Measurements from ENCODE around the gene KCNK15.
A peak's percentile ranks its signal among the peaks of the same experiment; 100 is the strongest.

The KCNK15 gene

GRCh38 chr20:44736170-44737021, 9.3 kb upstream of the KCNK15 start:
- peak; percentile 54 for DNase-seq (ENCODE audit: low spot score)

- DNase-seq (ENCODE audit: low spot score): no peak
Observed at GRCh38 chr20:44737116-44737515, 8.5 kb upstream of the KCNK15 start.

GRCh38 chr20:44738813-44739477, 6.7 kb upstream of the KCNK15 start:
- DNase-seq (ENCODE audit: low spot score): peak; percentile 69

- no peak for DNase-seq (ENCODE audit: low spot score)
Observed at GRCh38 chr20:44739942-44740341, 5.7 kb upstream of the KCNK15 start.

DNA sequence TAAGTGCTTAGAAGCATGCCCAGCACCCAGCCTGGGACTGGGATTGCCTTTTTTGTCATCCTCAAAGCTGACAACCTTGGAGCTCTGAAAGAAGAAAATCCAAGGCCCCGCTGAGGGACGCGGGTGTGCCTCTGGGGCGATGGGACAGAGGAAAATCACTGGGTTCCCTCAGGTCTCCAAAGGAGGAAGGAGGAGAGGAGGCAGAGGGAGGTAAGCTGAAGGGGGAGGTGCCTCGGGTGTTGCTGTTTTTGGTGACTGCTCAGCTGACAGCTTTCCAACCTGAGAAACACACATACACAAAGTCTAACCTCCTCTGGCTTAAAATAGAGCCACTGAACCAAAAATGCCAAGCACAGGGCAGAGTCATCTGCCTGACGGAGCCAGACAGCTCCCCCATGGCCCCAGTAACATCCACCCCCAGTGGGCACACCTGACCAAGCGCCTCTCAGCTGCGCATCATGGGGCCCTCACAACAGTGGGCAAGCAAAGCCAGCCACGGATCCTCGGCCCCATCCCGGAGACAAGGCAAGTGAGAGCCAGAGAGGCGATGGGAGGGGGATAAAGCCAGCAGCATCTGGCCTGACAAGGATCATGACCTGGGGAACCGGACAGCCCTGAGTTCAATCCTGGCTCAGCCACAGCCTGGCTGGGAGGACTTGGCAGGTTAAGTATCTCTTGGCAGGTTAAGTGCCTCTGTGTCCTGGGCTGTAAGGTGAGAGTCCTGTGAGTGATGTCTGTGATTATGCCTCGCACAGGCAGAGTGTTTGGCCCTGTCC, 3.2 kb upstream of the KCNK15 start:
- DNase-seq (ENCODE audit: low spot score): no peak

GRCh38 chr20:44743080-44743701, 2.5 kb upstream of the KCNK15 start:
- no peak for DNase-seq (ENCODE audit: low spot score)

DNA sequence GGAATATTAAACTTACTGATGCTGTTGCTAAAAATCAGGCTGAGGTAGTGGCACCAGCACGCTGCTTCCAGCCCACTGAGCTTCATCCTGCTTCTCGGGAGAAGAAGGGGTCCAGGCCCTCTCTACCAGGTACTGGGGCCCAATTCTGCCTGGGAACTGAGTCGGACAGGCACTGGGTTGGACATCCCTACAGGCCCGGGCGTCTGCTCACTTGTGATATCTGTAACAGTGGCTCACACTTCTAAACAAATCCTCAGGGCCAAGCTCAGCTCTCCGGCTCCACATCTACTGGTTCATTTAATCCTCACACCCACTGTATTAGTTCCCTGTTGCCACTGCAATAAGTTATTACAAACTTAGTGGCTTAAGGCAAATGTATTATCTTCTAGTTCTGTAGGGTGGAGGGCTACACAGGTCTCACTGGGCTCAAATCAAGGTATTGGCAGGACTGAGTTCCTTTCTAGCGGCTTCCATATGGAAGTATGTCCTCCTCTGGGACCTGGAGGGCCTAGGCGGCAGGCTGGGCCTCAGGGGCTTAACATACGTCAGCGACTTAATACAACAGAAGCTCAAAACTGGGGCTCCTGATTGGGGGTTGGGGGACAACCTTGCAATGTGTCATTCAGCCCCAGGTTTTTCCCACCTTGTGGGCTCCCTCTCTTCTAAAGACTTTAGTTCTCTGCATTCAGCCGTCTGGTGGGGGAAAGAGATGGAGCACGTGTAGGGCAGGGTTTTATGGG, 1.6 kb upstream of the KCNK15 start:
- no peak for DNase-seq (ENCODE audit: low spot score)

- no peak for DNase-seq (ENCODE audit: low spot score)
Observed at GRCh38 chr20:44745122-44745597, 505 bp upstream of the KCNK15 start.

DNA sequence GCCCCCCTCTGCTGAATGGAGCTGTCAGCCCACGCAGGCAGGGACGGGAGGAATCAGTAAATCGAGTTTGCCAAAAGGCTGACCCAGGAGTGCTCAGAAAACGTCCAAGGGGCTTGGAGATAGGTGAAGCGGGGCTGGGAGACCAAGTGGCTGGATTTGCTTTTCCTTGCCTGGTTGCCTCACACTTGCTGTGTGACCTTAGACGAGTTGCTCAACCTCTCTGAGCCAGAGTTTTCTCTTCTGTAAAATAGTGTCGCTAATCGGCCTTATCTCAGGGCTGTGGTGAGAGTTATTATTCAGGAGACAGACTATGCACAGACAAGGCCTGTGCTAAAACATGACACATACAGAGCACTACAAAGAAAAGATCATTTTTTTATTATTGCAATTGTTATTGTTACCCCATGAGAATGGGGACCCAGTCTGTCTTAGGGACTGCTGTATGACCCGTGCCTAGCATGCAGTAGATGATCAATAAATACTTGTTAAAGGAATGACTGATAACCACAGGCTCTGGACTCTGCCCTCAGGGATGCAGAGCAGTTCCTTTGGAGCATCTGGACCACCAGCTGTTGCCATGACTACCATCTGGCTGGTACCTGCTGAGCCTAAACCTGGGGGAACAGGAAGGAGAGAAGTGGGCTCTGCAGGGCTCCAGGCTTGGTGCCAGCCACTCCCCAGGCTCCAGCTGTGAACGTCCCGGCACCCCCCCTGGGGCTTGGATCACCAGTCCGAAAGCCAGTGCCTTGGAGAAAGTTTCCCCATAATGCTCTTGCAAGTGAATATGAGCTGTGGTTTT, 901 bp downstream of the KCNK15 start:
- peak; percentile 4 for DNase-seq (ENCODE audit: low spot score)

- peak; percentile 95 for DNase-seq (ENCODE audit: low spot score)
Observed at GRCh38 chr20:44747166-44748004, 1.7 kb downstream of the KCNK15 start.

DNA sequence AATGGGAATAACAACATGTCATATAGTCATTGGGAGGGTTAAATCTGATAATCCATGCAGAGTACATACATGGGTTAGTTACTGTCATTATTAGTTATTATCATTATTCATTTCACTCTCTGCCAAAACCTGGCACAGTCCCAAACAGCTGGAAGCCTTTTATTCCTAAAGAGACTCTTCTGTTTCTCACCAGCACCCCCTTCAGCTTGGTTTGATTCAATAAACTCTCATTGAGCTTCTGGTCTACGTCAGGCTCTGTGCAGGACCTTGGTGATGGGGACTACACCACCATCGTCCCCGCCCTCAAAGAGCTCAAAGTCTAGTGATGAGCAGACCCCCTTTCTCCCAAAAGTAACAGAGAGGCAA, 2.3 kb downstream of the KCNK15 start:
- DNase-seq (ENCODE audit: low spot score): no peak

DNA sequence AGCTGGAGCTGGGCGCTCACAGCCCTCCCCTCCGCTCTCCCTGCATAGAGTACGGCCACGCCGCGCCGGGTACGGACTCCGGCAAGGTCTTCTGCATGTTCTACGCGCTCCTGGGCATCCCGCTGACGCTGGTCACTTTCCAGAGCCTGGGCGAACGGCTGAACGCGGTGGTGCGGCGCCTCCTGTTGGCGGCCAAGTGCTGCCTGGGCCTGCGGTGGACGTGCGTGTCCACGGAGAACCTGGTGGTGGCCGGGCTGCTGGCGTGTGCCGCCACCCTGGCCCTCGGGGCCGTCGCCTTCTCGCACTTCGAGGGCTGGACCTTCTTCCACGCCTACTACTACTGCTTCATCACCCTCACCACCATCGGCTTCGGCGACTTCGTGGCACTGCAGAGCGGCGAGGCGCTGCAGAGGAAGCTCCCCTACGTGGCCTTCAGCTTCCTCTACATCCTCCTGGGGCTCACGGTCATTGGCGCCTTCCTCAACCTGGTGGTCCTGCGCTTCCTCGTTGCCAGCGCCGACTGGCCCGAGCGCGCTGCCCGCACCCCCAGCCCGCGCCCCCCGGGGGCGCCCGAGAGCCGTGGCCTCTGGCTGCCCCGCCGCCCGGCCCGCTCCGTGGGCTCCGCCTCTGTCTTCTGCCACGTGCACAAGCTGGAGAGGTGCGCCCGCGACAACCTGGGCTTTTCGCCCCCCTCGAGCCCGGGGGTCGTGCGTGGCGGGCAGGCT, 4.6 kb downstream of the KCNK15 start:
- no peak for DNase-seq (ENCODE audit: low spot score)

DNA sequence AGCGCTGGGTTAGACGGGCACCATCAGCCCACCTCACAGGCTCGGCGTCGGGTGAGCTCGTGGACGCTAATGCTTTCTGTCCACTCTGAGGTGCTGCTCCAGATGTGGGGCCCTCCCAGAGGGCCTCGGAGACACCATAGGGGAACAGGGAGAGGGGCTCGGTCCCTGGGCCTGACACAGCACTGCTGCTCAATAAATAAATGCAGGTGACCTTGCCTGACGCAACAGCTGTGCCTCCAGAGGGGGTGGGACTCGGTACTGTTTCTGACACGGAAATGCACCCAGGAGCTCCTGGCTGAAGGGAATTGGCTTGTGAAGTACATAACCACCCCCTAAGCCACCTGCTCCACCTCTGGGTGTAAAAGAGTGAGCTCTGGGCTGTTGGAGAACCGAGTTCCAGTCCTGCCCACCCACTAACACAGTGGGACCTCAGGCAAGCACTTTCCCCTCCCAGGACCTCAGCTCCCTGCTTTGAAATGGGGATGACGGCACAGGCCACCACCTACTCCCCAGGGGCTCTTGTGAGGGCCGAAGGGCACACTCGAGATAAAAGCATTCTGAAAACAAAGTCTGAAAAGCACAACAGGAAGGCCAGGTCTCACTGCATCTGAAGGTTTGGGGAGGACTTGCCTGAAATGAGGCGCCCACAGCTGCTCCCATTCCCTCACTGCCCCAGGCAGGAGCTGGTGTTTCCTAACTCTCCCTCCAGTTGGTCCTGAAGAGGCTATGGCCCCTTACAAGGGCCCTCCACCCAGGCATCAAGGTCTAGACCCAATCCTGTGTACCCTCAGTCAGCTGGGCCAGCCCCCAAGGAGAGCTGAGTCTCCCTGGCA, 6.7 kb downstream of the KCNK15 start:
- DNase-seq (ENCODE audit: low spot score): no peak

- DNase-seq (ENCODE audit: low spot score): no peak
Observed at GRCh38 chr20:44754554-44754953, 8.9 kb downstream of the KCNK15 start.

- DNase-seq (ENCODE audit: low spot score): no peak
Observed at GRCh38 chr20:44756011-44756688, 10.5 kb downstream of the KCNK15 start.

- no peak for DNase-seq (ENCODE audit: low spot score)
Observed at GRCh38 chr20:44756956-44757355, 11.3 kb downstream of the KCNK15 start.

DNA sequence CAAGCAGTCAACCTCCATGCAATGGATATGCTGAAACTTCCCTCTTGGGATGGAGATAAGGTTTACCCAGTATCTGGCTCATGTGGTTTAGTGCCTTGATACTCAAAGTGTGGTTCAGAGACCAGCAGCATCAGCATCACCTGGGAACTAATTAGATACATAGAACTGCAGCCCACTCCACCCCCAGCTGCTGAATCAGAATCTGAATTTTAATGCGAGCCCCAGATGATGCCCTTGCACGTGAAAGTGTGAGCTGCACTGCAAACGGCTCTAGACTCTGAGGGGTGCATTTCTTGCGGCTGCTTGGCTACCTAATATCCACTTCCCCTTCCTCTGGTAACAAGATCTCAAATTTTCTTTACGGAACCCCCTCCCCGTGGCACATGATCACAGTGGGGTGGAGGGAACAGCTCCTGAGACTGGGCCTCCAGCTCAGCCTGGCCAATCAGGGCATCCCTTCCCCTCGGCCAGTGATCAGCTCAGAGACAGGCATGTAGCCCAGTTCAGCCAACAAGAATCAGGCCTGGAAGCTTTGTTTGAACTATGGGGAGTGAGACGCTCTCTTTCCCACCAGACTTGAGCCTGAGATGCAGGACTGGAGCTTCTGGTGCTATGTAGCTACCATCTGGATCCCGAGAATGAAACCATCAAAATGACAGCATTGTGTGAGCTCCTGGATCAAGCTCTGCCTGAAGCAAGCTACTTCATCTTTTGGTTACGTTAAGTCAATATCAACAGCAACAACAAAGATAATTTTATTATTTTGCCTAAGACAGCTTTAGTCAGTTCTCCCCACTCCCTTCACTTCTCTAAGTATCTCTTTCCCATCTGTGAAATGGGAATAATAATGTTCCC, 12.8 kb downstream of the KCNK15 start:
- no peak for DNase-seq (ENCODE audit: low spot score)

Measured in kidney tubule cell (primary cell).